Neural cell (in vitro differentiated cells): ENCODE results near the gene RBSN.

Experiments
- EZH2 ChIP-seq: fragments of 200-600, 300-800 bp; shearing (Covaris generic), sonication (generic); IDR thresholded peaks from 2 replicates; pipeline ENCODE4 v1.6.1; 2014; ENCODE audit warnings: antibody characterized with exemption, low read length, borderline replicate concordance, mild to moderate bottlenecking; ENCODE audit not compliant: insufficient read depth, poor library complexity, severe bottlenecking
- TF ChIP-seq, protein P1 (sequence below): fragments of 450-650 bp; IDR thresholded peaks from 2 replicates; pipeline ENCODE4 v1.5.1; 2014; ENCODE audit warnings: antibody characterized with exemption, mild to moderate bottlenecking, moderate library complexity; ENCODE audit not compliant: poor library complexity, severe bottlenecking

DNA sequence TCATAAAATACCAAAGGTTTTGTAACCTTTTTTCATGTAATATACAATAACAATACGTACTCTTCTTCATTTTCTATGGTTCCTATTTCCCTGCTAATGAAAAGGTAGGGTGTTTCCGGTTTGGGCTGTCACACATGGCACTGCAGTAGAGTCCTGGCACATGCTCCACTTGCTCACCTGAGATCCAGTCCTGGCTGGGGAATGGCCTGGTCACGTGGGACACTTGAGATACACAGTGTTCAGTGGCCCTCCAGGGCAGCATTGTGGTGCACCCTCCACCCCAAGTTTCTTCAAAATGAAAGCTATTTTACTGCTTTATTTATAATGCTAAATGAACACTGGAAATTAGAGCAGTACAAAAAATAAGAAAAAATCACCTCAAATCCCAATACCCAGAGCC, 57.0 kb downstream of the RBSN start:
- TF ChIP-seq EZH2, result no peak
- TF ChIP-seq, protein P1, sequence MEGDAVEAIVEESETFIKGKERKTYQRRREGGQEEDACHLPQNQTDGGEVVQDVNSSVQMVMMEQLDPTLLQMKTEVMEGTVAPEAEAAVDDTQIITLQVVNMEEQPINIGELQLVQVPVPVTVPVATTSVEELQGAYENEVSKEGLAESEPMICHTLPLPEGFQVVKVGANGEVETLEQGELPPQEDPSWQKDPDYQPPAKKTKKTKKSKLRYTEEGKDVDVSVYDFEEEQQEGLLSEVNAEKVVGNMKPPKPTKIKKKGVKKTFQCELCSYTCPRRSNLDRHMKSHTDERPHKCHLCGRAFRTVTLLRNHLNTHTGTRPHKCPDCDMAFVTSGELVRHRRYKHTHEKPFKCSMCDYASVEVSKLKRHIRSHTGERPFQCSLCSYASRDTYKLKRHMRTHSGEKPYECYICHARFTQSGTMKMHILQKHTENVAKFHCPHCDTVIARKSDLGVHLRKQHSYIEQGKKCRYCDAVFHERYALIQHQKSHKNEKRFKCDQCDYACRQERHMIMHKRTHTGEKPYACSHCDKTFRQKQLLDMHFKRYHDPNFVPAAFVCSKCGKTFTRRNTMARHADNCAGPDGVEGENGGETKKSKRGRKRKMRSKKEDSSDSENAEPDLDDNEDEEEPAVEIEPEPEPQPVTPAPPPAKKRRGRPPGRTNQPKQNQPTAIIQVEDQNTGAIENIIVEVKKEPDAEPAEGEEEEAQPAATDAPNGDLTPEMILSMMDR, result no peak
